VCaP (cell line): ENCODE data around the gene BICD1.
A peak's percentile ranks its signal among the peaks of the same experiment; 100 is the strongest.

Source experiments
- H3K27ac ChIP-seq: fragments of 450-650 bp; 2 replicates; pipeline ENCODE4 v1.5.1; 2017
- CTCF ChIP-seq: fragments of 450-650 bp; conservative IDR thresholded peaks from 2 replicates; pipeline ENCODE4 v1.5.1; 2017; ENCODE audit warnings: mild to moderate bottlenecking, moderate library complexity

BICD1 gene

GRCh38 chr12:32125455-32126084, 18.9 kb downstream of the BICD1 start:
- TF ChIP-seq CTCF, result no peak
- no peak overlapping the region for H3K27ac ChIP-seq

DNA sequence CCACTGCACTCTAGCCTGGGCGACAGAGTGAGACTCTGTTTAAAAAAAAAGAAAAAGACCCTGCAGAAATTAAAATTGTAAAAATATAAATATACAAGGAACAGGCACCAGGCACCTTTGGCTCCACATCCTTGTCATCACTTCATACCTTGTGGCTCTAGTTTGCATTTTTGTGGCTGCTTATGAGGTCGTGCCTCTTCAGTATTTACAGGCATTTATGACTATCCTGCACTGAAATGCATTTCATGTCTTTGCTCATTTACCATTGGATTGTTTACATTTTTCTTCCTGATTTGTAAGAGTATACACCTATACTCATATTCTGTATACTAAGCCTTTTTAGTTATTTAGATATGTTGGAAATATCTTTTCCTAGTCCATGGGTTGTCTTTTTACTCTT, 20.1 kb downstream of the BICD1 start:
- H3K27ac ChIP-seq, result peak overlapping the region; percentile 19; the same call in 1 of the 2 replicates
- TF ChIP-seq CTCF, result no peak

DNA sequence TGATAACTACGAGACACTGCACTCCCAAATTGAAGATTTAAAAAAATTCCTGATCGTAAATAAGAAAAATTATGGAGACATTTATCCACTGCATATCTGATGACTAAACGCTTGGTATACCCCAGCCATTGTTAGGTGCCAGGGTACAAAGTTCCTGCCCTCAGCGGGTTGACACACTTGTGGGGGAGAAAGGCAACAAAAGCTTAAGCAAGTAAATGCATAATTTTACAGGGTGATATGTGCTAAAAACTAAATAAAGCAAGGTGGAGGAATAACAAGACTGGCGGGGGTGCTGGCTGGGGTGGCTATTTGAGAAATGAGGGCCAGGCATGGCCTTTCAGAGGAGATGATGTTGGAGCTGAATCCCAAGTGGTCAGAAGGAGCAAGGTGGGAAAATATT, 25.0 kb downstream of the BICD1 start:
- TF ChIP-seq CTCF, result no peak
- no peak overlapping the region for H3K27ac ChIP-seq

DNA sequence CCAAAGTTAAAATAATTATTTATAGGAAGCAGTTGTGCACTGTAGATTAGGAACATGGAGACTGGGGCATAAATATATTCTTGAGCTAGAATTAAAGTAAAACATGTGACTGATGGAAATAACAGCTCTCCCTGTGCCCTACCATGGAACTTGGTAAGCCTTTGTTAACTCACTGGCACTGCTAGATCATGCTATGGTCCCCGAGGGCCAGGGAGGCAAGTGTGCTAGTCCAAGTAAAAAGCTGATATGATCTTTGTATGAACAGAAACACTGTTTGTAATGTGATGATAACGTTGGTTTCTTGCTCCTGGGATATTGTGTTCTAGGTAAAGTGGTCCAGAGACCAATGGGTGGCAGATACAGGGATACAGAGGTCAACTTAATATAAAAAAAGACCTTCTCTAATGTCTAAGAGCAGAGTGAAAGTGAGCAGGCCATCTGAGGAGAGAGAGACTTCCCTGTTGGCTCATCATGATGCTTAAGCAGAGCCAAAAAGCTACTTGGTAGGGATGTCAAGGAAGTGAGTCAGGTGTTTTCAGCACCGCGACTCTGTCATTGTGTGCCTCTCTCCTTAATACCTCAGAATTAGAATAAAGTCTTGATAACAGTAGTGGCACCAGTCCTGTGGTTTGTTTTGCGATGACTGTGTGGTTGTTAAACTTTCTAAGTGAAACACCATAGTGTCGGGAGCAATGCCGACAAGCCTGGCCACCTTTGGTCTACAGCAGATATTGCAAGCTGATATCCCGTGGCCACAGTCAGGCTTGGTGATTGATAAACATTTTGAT, 27.6 kb downstream of the BICD1 start:
- peak overlapping the region; percentile 13; the same call in 1 of the 2 replicates for H3K27ac ChIP-seq
- TF ChIP-seq CTCF, result no peak

- no peak overlapping the region for H3K27ac ChIP-seq
- TF ChIP-seq CTCF, result no peak
These were observed 29.3 kb downstream of the BICD1 start for GRCh38 chr12:32135967-32136366.

DNA sequence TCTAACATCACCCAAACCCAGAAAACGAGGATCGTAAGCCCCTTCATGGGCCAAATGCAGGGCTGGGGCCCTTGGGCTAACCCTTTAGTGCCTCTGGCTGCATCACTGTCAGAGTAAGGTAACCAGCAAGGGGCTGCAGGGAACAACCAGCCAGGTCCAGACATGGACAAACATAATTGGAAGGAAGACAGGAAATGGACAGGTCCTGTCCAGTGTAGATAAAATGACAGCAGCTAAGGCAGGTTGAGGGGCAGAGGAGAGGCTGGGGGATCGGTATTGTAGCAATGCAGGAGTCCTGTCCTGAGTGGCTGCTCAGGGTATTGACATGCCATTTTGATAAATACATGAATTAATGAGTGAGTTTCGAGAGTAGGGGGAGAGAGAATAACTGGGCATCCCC, 29.8 kb downstream of the BICD1 start:
- no peak for TF ChIP-seq CTCF
- no peak overlapping the region for H3K27ac ChIP-seq

- H3K27ac ChIP-seq, result no peak overlapping the region
- no peak for TF ChIP-seq CTCF
These were observed 32.4 kb downstream of the BICD1 start for GRCh38 chr12:32139064-32139421.
